Thyroid gland (tissue), 4 donors: ENCODE data around the gene VPS33A.
"Not testable (repeated sequence)": the region's sequence is repeated elsewhere in the genome, so short reads cannot be mapped to it uniquely, and the experiment has no call there.

ENCODE experiments used
- CTCF ChIP-seq, 6 experiments: fragments of 200-600 bp in 3 of 6; fragments of 450-650 bp in 3 of 6; sonication (generic) in 3 of 6; IDR thresholded peaks; one replicate each; pipeline ENCODE4 v1.5.1; 2016 to 2019; ENCODE audit warnings: antibody characterized with exemption in 6 of 6, mild to moderate bottlenecking in 2 of 6, inconsistent platforms in 1 of 6, moderate library complexity in 1 of 6
- POLR2A ChIP-seq, 2 donors: fragments of 450-650 bp; IDR thresholded peaks; one replicate each; pipeline ENCODE4 v1.6.1; 2017; ENCODE audit warnings: antibody characterized with exemption in 2 of 2, mild to moderate bottlenecking in 2 of 2, moderate library complexity in 1 of 2

- TF ChIP-seq POLR2A, CTCF (IDR thresholded peaks at IDR 0.05): not testable (repeated sequence)
Measured at GRCh38 chr12:122260735-122261134, 5.6 kb downstream of the VPS33A start.
